GM23338 (cell line): ENCODE measurements around the gene AHNAK.

ENCODE experiments used
- EZH2 ChIP-seq: fragments of 200-600 bp; sonication (generic); IDR thresholded peaks from one replicate; pipeline ENCODE4 v1.8.0; 2017; ENCODE audit warnings: antibody characterized with exemption, mild to moderate bottlenecking, low read depth; ENCODE audit not compliant: unreplicated experiment
- POLR2AphosphoS5 ChIP-seq: IDR thresholded peaks from 2 replicates; pipeline ENCODE4 v1.6.1; 2016; ENCODE audit warnings: antibody characterized with exemption, low read depth
- TF ChIP-seq, protein P1 (sequence below), 2 experiments: fragments of 200-600 bp in 1 of 2; sonication (generic) in 1 of 2; conservative IDR thresholded peaks; 2 replicates each; pipeline versions ENCODE4 v1.5.1 to v1.6.1; 2016 to 2017; ENCODE audit warnings: antibody characterized with exemption in 2 of 2, low read depth in 2 of 2, mild to moderate bottlenecking in 2 of 2, moderate library complexity in 1 of 2

- TF ChIP-seq POLR2AphosphoS5 (no peak), EZH2 (no peak)
- TF ChIP-seq, protein P1, sequence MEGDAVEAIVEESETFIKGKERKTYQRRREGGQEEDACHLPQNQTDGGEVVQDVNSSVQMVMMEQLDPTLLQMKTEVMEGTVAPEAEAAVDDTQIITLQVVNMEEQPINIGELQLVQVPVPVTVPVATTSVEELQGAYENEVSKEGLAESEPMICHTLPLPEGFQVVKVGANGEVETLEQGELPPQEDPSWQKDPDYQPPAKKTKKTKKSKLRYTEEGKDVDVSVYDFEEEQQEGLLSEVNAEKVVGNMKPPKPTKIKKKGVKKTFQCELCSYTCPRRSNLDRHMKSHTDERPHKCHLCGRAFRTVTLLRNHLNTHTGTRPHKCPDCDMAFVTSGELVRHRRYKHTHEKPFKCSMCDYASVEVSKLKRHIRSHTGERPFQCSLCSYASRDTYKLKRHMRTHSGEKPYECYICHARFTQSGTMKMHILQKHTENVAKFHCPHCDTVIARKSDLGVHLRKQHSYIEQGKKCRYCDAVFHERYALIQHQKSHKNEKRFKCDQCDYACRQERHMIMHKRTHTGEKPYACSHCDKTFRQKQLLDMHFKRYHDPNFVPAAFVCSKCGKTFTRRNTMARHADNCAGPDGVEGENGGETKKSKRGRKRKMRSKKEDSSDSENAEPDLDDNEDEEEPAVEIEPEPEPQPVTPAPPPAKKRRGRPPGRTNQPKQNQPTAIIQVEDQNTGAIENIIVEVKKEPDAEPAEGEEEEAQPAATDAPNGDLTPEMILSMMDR (conservative IDR thresholded peaks at IDR 0.05; ENCODE audit: low read depth in 2 of 2): no peak
Measured at GRCh38 chr11:62513626-62514025, 33.0 kb downstream of the AHNAK start.
